ENCODE measurements around the gene TBL1XR1.

The TBL1XR1 gene

DNA sequence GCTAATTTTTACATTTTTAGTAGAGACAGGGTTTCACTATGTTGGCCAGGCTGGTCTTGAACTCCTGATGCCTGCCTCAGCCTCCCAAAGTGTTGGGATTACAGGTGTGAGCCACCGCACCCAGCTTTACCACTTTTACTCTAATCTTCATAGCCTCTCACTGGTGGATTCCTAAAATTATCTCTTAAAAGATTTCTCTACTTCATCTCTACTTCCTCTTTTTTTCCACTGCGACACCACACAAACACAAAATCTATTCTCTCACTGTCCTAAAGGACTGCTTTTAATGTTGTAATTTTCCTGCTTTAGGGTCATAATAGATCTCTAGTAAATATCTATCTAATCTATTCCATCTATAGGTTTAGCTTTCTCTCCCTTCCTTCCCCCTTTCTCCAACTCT is 34.0 kb upstream of the TBL1XR1 start:
- H3K27ac ChIP-seq = no peak overlapping the region; the same call in 1 of the 2 replicates
- TF ChIP-seq, protein P1, sequence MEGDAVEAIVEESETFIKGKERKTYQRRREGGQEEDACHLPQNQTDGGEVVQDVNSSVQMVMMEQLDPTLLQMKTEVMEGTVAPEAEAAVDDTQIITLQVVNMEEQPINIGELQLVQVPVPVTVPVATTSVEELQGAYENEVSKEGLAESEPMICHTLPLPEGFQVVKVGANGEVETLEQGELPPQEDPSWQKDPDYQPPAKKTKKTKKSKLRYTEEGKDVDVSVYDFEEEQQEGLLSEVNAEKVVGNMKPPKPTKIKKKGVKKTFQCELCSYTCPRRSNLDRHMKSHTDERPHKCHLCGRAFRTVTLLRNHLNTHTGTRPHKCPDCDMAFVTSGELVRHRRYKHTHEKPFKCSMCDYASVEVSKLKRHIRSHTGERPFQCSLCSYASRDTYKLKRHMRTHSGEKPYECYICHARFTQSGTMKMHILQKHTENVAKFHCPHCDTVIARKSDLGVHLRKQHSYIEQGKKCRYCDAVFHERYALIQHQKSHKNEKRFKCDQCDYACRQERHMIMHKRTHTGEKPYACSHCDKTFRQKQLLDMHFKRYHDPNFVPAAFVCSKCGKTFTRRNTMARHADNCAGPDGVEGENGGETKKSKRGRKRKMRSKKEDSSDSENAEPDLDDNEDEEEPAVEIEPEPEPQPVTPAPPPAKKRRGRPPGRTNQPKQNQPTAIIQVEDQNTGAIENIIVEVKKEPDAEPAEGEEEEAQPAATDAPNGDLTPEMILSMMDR (conservative IDR thresholded peaks at IDR 0.05) = no peak

DNA sequence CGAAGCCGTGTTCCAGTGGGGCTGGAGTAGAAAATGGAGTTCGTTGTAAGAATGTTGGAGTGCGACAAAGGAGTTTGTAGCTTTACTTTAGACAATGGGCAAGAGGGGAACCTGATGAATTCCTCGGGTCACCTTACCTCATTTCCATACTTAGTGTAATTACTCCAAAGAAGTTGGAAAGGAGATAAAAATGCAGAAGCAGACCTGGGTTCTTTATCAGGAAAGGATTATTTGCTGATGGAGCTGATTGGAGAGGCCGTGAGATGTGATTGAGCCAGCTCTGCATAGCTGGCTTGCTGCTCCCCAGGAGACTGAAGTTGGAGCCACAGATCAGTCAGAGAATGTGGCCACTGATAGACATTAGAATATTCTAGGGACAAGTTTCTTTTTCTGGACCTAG is 33.4 kb upstream of the TBL1XR1 start:
- TF ChIP-seq, protein P1 (conservative IDR thresholded peaks at IDR 0.05) = no peak

DNA sequence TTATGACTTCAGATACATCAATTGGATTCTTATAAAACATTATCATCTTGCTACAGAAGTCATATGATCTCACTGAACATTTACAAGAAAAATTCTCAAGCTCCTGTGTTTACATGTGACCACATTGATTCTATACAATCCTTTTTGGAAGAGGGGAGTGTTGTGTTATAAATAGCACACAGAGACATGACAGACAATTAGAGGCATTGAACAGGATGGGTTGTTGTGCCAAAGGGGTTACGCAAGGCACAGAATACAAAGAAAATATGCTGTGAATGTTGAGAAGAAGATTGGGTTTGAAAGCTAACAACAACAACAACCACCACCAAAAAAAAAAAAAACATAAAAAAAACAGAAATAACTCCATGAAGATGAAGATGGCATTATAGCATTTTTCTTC is 32.5 kb upstream of the TBL1XR1 start:
- TF ChIP-seq, protein P1 (conservative IDR thresholded peaks at IDR 0.05) = no peak
- no peak overlapping the region for H3K27ac ChIP-seq

More for the DNA sequence above, 33.4 kb upstream of the TBL1XR1 start:
- H3K27ac ChIP-seq = no peak overlapping the region; the same call in 1 of the 2 replicates

DNA sequence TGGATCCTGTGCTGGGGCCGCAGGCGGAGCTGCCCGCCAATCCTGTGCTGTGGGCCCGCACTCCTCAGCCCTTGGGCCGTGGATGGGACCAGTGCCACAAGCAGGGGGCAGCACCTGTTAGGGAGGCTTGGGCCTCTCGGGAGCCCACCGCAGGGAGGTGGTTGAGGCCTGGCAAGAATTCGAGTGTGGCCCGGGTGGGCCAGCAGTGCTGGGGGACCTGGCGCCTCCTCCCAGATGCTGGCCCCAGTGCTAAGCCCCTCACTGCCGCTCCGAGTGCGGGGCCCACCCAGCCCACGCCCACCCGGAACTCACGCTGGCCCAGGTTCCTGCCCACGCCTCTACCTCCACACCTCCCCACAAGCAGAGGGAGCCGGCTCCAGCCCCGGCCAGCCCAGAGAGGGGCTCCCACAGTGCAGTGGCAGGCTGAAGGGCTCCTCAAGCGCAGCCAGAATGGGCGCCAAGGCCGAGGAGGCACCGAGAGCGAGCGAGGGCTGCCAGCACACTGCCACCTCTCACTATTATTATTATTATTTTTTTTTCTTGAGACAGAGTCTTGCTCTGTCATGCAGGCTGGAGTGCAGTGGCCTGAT is 31.4 kb upstream of the TBL1XR1 start:
- TF ChIP-seq, protein P1 (conservative IDR thresholded peaks at IDR 0.05) = no peak
- no peak overlapping the region for H3K27ac ChIP-seq

- H3K27ac ChIP-seq = no peak overlapping the region
- TF ChIP-seq, protein P1 (conservative IDR thresholded peaks at IDR 0.05) = no peak
Measured at GRCh38 chr3:177224414-177224813, 27.1 kb upstream of the TBL1XR1 start.

DNA sequence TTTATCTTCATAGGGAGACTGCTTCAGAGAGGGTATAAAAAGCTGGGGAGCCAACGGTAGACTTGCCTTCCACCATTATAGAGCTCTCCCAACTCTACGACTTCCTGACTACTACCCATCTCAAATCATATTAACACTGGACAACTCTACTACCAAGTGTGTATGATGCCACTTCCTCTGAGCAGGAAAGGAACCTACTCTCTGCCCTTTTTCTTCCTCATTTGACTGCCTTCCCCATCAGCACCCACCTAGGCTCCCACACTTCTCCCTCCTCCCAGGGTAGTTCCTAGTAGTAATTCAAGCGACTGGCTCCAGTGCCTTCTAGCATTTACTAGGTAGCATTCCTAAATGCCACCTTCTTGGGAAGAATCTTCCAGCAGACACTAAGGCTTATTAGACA is 24.5 kb upstream of the TBL1XR1 start:
- no peak overlapping the region for H3K27ac ChIP-seq
- TF ChIP-seq, protein P1 (conservative IDR thresholded peaks at IDR 0.05) = no peak

DNA sequence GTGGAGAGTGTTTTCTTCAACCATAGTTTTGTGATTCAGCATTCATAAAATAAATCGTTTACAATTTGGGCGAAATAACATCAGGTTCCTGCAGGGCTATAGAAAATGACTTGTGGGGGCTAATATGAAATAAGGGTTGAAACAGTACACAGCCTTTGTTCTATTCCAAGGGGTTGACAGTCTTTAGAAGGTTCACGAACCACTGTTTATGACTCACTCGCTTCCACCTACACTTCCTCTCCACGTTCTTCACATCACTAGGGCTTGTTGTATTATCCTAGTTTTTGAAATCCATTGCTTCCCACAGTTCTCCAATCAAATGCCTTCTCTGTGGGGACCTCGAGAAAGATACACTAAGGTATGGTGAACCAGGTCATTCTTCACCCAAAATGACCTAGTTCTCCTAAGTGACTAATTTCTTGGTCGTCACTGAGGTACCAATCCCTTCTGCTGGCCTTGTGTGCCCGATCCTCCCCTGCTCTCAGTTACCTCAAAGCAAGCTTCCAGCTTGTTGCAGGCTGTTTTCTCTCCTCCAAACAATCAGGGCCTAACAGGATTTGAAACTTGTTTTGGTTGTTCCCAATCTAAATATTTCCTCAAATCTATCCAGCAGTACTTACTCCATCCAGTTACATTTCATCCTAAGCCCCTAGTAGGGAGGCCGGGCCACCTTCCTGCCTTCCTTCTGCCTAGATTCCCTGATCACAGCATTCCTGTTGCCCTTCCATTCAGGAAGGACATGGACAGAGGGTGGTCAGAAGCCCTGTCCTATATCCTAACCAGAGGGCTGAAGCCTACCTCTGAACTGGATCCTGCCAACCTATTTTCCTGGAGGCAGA is 23.1 kb upstream of the TBL1XR1 start:
- TF ChIP-seq, protein P1 (conservative IDR thresholded peaks at IDR 0.05) = no peak
- no peak overlapping the region for H3K27ac ChIP-seq

Data from VCaP (cell line).